Astrocyte (in vitro differentiated cells and primary cell): ENCODE data around the gene PCBD2. TPM values are rescaled to one million over a fixed set of nuclear protein-coding genes. Genes with fewer than 3 reads are reported as not detected.

Experiments used
- DNase-seq: peaks from one replicate; pipeline ENCODE4 v3.0.0-alpha.2; 2010; ENCODE audit warnings: low read depth
- FAIRE-seq: peaks from 2 replicates; lab custom pipeline; 2011; peaks lifted over from hg19 to GRCh38; lab: Jason Lieb, UNC
- H2AFZ ChIP-seq: 2 replicates; pipeline ENCODE4 v1.6.0; 2012; ENCODE audit warnings: low read depth, low read length, inconsistent platforms
- H3K27ac ChIP-seq: 2 replicates; pipeline ENCODE4 v1.5.1; 2011; ENCODE audit warnings: low read depth, low read length, inconsistent platforms
- H3K27me3 ChIP-seq: 2 replicates; pipeline ENCODE4 v1.6.0; 2011; ENCODE audit warnings: low read length, inconsistent platforms; ENCODE audit not compliant: insufficient read depth
- H3K36me3 ChIP-seq: 2 replicates; pipeline ENCODE4 v1.5.1; 2011; ENCODE audit warnings: low read length, inconsistent platforms; ENCODE audit not compliant: insufficient read depth
- H3K4me1 ChIP-seq: 2 replicates; pipeline ENCODE4 v1.5.1; 2011; ENCODE audit warnings: low read length, inconsistent platforms; ENCODE audit not compliant: insufficient read depth
- H3K4me2 ChIP-seq: 2 replicates; pipeline ENCODE4 v1.6.0; 2012; ENCODE audit warnings: low read length, inconsistent platforms
- H3K4me3 ChIP-seq: 2 replicates; pipeline ENCODE4 v1.5.1; 2011; ENCODE audit warnings: low read depth, mild to moderate bottlenecking, low read length, inconsistent platforms; ENCODE audit not compliant: insufficient read depth
- H3K79me2 ChIP-seq: 2 replicates; pipeline ENCODE4 v1.6.0; 2012; ENCODE audit warnings: mild to moderate bottlenecking, low read length, inconsistent platforms; ENCODE audit not compliant: insufficient read depth
- H3K9ac ChIP-seq: 2 replicates; pipeline ENCODE4 v1.6.0; 2012; ENCODE audit warnings: mild to moderate bottlenecking, low read length, inconsistent platforms
- H3K9me3 ChIP-seq: 2 replicates; pipeline ENCODE4 v1.5.1; 2012; ENCODE audit warnings: low read depth, mild to moderate bottlenecking, low read length, inconsistent platforms; ENCODE audit not compliant: insufficient read depth
- H4K20me1 ChIP-seq: 2 replicates; pipeline ENCODE4 v1.6.0; 2012; ENCODE audit warnings: low read length, inconsistent platforms; ENCODE audit not compliant: insufficient read depth
- H3K27ac Mint-ChIP-seq: one replicate; pipeline ENCODE4 v1.8.0; 2021; ENCODE audit warnings: mild to moderate bottlenecking, mixed read lengths; ENCODE audit not compliant: unreplicated experiment
- H3K27me3 Mint-ChIP-seq: one replicate; pipeline ENCODE4 v1.8.0; 2021; ENCODE audit warnings: low read depth, mixed read lengths; ENCODE audit not compliant: unreplicated experiment
- H3K36me3 Mint-ChIP-seq: one replicate; pipeline ENCODE4 v1.8.0; 2021; ENCODE audit warnings: low read depth, mixed read lengths; ENCODE audit not compliant: unreplicated experiment
- H3K4me1 Mint-ChIP-seq: one replicate; pipeline ENCODE4 v1.8.0; 2021; ENCODE audit warnings: low read depth, mixed read lengths; ENCODE audit not compliant: unreplicated experiment
- H3K4me3 Mint-ChIP-seq: one replicate; pipeline ENCODE4 v1.8.0; 2021; ENCODE audit warnings: mild to moderate bottlenecking, moderate library complexity, mixed read lengths; ENCODE audit not compliant: unreplicated experiment
- H3K9me3 Mint-ChIP-seq: one replicate; pipeline ENCODE4 v1.8.0; 2021; ENCODE audit warnings: mild to moderate bottlenecking, mixed read lengths; ENCODE audit not compliant: unreplicated experiment
- EZH2 ChIP-seq: IDR thresholded peaks from 2 replicates; pipeline ENCODE4 v1.6.1; 2012; ENCODE audit warnings: mild to moderate bottlenecking, low read length, inconsistent platforms; ENCODE audit not compliant: insufficient read depth
- total RNA-seq: library from RNA; stranded (reverse); gene quantifications from 2 replicates; pipeline ENCODE4 v1.2.1, GENCODE V29; 2021
- TF ChIP-seq, protein P1 (sequence below): IDR thresholded peaks from 2 replicates; pipeline ENCODE4 v1.5.1; 2011; ENCODE audit warnings: low read depth, mild to moderate bottlenecking, inconsistent platforms, low read length, moderate library complexity; ENCODE audit not compliant: insufficient read depth

PCBD2 gene
- total RNA-seq, 1 donor from 2014 or later: 10.2 TPM

DNA sequence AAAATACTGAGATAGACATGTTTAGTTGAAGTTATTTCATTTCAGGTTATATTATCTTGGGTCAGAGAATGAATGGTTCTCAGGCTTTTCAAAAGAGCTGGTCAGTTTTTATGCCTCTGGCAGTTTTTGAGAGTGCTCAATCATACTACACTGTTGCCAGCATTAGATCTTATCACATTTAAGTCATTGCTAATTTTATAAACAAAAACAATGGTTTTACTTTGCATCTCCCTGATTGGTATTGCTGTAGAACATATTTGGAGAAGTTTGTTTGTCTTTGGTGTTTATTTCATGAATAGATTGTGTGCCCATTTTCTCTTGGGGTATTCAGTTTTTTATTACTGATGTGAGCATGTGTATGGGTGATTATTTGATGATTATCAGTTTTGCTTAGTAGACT lies 64.2 kb downstream of the PCBD2 start:
- no peak overlapping the region for H3K9ac ChIP-seq
- H3K9me3 ChIP-seq: no peaks in the 10 kb centered on the region
- Mint-ChIP-seq H3K27me3 (peaks cover 3% of the 10 kb centered on the region), H3K9me3 (no peaks in the 10 kb centered on the region), H3K27ac (no peak overlapping the region), H3K4me3 (no peak overlapping the region), H3K4me1 (peaks cover 7% of the 10 kb centered on the region), H3K36me3 (peaks cover 10% of the 10 kb centered on the region)
- no peaks in the 10 kb centered on the region for H3K4me1 ChIP-seq
- TF ChIP-seq, protein P1, sequence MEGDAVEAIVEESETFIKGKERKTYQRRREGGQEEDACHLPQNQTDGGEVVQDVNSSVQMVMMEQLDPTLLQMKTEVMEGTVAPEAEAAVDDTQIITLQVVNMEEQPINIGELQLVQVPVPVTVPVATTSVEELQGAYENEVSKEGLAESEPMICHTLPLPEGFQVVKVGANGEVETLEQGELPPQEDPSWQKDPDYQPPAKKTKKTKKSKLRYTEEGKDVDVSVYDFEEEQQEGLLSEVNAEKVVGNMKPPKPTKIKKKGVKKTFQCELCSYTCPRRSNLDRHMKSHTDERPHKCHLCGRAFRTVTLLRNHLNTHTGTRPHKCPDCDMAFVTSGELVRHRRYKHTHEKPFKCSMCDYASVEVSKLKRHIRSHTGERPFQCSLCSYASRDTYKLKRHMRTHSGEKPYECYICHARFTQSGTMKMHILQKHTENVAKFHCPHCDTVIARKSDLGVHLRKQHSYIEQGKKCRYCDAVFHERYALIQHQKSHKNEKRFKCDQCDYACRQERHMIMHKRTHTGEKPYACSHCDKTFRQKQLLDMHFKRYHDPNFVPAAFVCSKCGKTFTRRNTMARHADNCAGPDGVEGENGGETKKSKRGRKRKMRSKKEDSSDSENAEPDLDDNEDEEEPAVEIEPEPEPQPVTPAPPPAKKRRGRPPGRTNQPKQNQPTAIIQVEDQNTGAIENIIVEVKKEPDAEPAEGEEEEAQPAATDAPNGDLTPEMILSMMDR: no peak
- no peak for TF ChIP-seq EZH2
- H3K4me3 ChIP-seq: no peak overlapping the region
- no peak overlapping the region for H3K4me2 ChIP-seq
- H2AFZ ChIP-seq: no peak overlapping the region
- H3K27me3 ChIP-seq: no peaks in the 10 kb centered on the region
- no peak overlapping the region for H3K27ac ChIP-seq
- H3K36me3 ChIP-seq: no peaks in the 10 kb centered on the region
- no peaks in the 10 kb centered on the region for H3K79me2 ChIP-seq
- H4K20me1 ChIP-seq: no peaks in the 10 kb centered on the region
- DNase-seq: no peak
- FAIRE-seq: no peak

DNA sequence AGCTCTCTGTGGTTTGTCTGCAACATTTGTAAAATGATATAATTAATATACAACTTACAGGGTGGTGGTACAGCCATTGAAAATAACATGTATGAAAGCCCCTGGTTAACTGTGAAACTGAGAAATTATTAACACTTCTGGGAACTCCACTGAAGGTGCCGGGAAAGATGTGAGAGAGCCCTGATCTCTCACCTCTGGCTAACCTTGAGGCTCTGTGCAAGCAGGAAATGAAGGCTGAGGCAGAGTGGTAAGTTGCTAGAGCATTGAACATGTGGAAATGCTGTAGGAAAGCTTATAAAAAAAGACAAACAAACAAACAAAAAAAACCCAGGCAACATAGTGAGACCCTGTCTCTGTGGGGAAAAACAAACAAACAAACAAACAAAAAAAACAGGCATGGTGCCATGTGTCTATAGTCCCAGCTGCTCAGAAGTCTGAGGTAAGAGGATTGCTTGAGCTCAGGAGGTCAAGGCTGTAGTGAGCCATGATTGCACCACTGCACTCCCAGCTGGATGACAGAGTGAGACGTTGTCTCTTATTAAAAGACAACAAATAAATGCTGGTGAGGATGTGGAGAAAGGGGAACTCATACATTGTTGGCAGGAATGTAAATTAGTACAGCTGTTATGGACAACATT lies 70.3 kb downstream of the PCBD2 start:
- peaks cover 18% of the 10 kb centered on the region for H3K9me3 Mint-ChIP-seq
- Histone ChIP-seq H3K79me2 (no peaks in the 10 kb centered on the region), H3K27ac (no peak overlapping the region), H3K27me3 (no peaks in the 10 kb centered on the region), H4K20me1 (no peaks in the 10 kb centered on the region), H2AFZ (no peak overlapping the region), H3K4me1 (no peaks in the 10 kb centered on the region), H3K4me2 (no peak overlapping the region), H3K36me3 (no peaks in the 10 kb centered on the region), H3K9ac (no peak overlapping the region), H3K9me3 (no peaks in the 10 kb centered on the region), H3K4me3 (no peak overlapping the region)
- no peak for TF ChIP-seq EZH2
- TF ChIP-seq, protein P1: no peak
- FAIRE-seq (no peak), DNase-seq (no peak)
- H3K27ac Mint-ChIP-seq: no peak overlapping the region
- H3K4me1 Mint-ChIP-seq: no peaks in the 10 kb centered on the region
- H3K4me3 Mint-ChIP-seq: no peak overlapping the region
- no peaks in the 10 kb centered on the region for H3K27me3 Mint-ChIP-seq
- H3K36me3 Mint-ChIP-seq: peaks cover 15% of the 10 kb centered on the region

DNA sequence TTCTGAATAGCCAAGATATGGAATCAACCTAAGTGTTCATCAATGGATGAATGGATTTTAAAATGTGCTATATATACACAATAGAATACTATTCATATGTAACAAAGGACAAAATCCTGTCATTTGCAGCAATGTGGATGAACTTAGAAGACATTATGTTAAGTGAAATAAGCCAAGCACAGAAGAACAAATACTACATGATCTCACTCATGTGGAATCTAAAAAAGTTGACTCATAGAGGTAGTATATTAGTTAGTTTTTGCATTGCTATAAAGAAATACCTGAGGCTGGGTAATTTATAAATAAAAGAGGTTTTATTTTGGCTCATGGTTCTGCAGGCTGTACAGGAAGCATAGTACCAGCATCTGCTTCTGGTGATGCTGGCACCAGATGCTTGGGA lies 70.9 kb downstream of the PCBD2 start:
- peak; percentile 16 for DNase-seq
- H3K4me3 ChIP-seq: no peak overlapping the region
- no peaks in the 10 kb centered on the region for H3K9me3 ChIP-seq
- H3K27ac Mint-ChIP-seq: no peak overlapping the region
- no peak overlapping the region for H3K9ac ChIP-seq
- H3K4me1 ChIP-seq: no peaks in the 10 kb centered on the region
- H2AFZ ChIP-seq: no peak overlapping the region
- H4K20me1 ChIP-seq: no peaks in the 10 kb centered on the region
- H3K4me2 ChIP-seq: no peak overlapping the region
- H3K9me3 Mint-ChIP-seq: peaks cover 21% of the 10 kb centered on the region
- TF ChIP-seq, protein P1: no peak
- TF ChIP-seq EZH2: no peak
- H3K27ac ChIP-seq: no peak overlapping the region
- H3K79me2 ChIP-seq: no peaks in the 10 kb centered on the region
- H3K36me3 ChIP-seq: no peaks in the 10 kb centered on the region
- H3K27me3 ChIP-seq: no peaks in the 10 kb centered on the region
- no peaks in the 10 kb centered on the region for H3K4me1 Mint-ChIP-seq
- H3K4me3 Mint-ChIP-seq: no peak overlapping the region
- H3K27me3 Mint-ChIP-seq: no peaks in the 10 kb centered on the region
- H3K36me3 Mint-ChIP-seq: peaks cover 15% of the 10 kb centered on the region
- no peak for FAIRE-seq
